Cardiac muscle cell (in vitro differentiated cells and primary cell): Measurements from ENCODE around the gene LHX6. TPM values are rescaled to one million over a fixed set of nuclear protein-coding genes. Genes with fewer than 3 reads are reported as not detected.
A peak's percentile ranks its signal among the peaks of the same experiment; 100 is the strongest.

Experiments used
- DNase-seq, 2 donors: peaks; one replicate each; pipeline versions ENCODE4 v3.0.0 to v3.0.0-alpha.2; 2010 to 2017; ENCODE audit warnings: low read depth in 1 of 2, low spot score in 1 of 2
- H3K27ac ChIP-seq: fragments of 200-600 bp; sonication (generic); 2 replicates; pipeline ENCODE4 v1.5.1; 2016
- H3K27me3 ChIP-seq: fragments of 200-600 bp; sonication (generic); 2 replicates; pipeline ENCODE4 v1.6.0; 2016; ENCODE audit warnings: control low read depth
- H3K36me3 ChIP-seq: fragments of 200-600 bp; sonication (generic); 2 replicates; pipeline ENCODE4 v1.5.1; 2016; ENCODE audit warnings: control low read depth
- H3K4me1 ChIP-seq: fragments of 200-600 bp; sonication (generic); 2 replicates; pipeline ENCODE4 v1.8.1; 2017; ENCODE audit warnings: low read depth, mild to moderate bottlenecking, mixed run types
- H3K4me3 ChIP-seq: fragments of 200-600 bp; sonication (generic); 2 replicates; pipeline ENCODE4 v1.5.1; 2016; ENCODE audit warnings: mild to moderate bottlenecking
- H3K9me3 ChIP-seq: fragments of 200-600 bp; sonication (generic); 2 replicates; pipeline ENCODE4 v1.5.1; 2017; ENCODE audit warnings: low read depth, mild to moderate bottlenecking, control low read depth
- polyA plus RNA-seq: library from polyadenylated mRNA; unstranded; fragments of >200 nt; fragmentation: Nextera tagmentation; extraction: Ambion mirVana; gene quantifications from 2 replicates; pipeline ENCODE4 v1.2.1, GENCODE V29; 2016
- total RNA-seq: library from RNA; depleted of rRNA; stranded (reverse); fragments of >200 nt; gene quantifications from 2 replicates; pipeline ENCODE4 v1.2.3, GENCODE V29; 2016
- TF ChIP-seq, protein P1 (sequence below): IDR thresholded peaks from 2 replicates; pipeline ENCODE4 v1.5.1; 2012; ENCODE audit warnings: low read depth, mild to moderate bottlenecking, low read length

The LHX6 gene
- total and polyA plus RNA-seq, 2 experiments from 2014 or later, result 0.12 TPM; not detected in 1

- H3K27me3 ChIP-seq, result peaks cover 100% of the 10 kb centered on the region
- peaks cover 12% of the 10 kb centered on the region for H3K4me1 ChIP-seq
- TF ChIP-seq, protein P1, sequence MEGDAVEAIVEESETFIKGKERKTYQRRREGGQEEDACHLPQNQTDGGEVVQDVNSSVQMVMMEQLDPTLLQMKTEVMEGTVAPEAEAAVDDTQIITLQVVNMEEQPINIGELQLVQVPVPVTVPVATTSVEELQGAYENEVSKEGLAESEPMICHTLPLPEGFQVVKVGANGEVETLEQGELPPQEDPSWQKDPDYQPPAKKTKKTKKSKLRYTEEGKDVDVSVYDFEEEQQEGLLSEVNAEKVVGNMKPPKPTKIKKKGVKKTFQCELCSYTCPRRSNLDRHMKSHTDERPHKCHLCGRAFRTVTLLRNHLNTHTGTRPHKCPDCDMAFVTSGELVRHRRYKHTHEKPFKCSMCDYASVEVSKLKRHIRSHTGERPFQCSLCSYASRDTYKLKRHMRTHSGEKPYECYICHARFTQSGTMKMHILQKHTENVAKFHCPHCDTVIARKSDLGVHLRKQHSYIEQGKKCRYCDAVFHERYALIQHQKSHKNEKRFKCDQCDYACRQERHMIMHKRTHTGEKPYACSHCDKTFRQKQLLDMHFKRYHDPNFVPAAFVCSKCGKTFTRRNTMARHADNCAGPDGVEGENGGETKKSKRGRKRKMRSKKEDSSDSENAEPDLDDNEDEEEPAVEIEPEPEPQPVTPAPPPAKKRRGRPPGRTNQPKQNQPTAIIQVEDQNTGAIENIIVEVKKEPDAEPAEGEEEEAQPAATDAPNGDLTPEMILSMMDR, result no peak
- H3K27ac ChIP-seq, result no peak overlapping the region
- peak in 1 of 2 donors; percentile 20 for DNase-seq
- H3K36me3 ChIP-seq, result no peaks in the 10 kb centered on the region
- no peak overlapping the region for H3K4me3 ChIP-seq
- no peaks in the 10 kb centered on the region for H3K9me3 ChIP-seq
These were observed 2.5 kb downstream of the LHX6 start for GRCh38 chr9:122226142-122226757.

GRCh38 chr9:122225312-122226141 lies 3.2 kb downstream of the LHX6 start:
- H3K9me3 ChIP-seq, result no peaks in the 10 kb centered on the region
- no peak overlapping the region for H3K4me3 ChIP-seq
- no peaks in the 10 kb centered on the region for H3K36me3 ChIP-seq
- no peak for DNase-seq
- peaks cover 100% of the 10 kb centered on the region for H3K27me3 ChIP-seq
- TF ChIP-seq, protein P1, result no peak
- H3K27ac ChIP-seq, result no peak overlapping the region
- H3K4me1 ChIP-seq, result peaks cover 12% of the 10 kb centered on the region

DNA sequence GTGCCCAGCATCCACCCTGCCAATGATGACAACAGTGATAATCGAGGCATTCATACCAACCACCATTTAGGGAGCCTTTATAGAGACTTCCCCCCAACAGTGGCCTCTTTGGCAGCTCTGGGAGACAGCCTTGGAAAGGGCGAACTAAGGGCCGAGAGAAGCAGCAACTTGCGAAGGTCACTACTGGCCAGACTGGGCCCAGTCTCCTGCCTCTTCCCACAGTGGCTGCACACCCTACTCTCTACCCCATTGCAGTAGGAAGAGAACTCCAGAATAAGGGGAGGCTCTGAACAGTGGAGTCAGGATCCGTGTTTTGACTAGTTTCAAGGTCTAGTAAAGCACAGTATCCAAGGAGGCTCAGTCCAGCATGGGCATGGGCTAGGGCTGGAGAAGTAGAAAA lies 5.3 kb downstream of the LHX6 start:
- TF ChIP-seq, protein P1, result no peak
- no peak for DNase-seq
- no peak overlapping the region for H3K4me3 ChIP-seq

DNA sequence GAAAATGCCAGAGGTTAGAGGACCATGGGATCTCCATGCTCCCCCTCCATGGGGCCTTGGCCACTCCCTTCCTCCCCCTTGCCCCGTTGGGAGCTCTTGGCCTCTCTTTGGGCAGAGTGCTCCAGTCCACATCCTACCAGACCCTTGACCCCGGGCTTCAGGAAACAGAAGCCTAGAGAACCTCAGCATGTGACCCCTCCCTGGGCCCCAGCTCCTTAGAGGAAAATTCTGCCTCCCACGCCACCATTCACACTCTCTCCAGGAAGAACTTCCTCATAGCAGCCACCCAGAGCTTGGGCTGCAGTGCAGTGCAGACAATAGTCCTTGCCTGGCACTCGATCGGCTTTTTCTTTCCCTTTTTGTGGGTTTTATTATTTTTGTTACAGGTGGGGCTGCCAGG lies 6.0 kb downstream of the LHX6 start:
- H3K27me3 ChIP-seq, result peaks cover 100% of the 10 kb centered on the region
- H3K9me3 ChIP-seq, result no peaks in the 10 kb centered on the region
- H3K36me3 ChIP-seq, result no peaks in the 10 kb centered on the region
- no peak overlapping the region for H3K27ac ChIP-seq
- TF ChIP-seq, protein P1, result no peak
- peaks cover 12% of the 10 kb centered on the region for H3K4me1 ChIP-seq
- DNase-seq, result no peak
- H3K4me3 ChIP-seq, result no peak overlapping the region

More for the DNA sequence above, 5.3 kb downstream of the LHX6 start:
- Histone ChIP-seq H3K27ac (no peak overlapping the region), H3K9me3 (no peaks in the 10 kb centered on the region), H3K27me3 (peaks cover 100% of the 10 kb centered on the region), H3K36me3 (no peaks in the 10 kb centered on the region), H3K4me1 (peaks cover 17% of the 10 kb centered on the region)

GRCh38 chr9:122221183-122221811 lies 7.5 kb downstream of the LHX6 start:
- TF ChIP-seq, protein P1, result no peak
- H3K4me3 ChIP-seq, result peak overlapping the region; percentile 17
- peak in 1 of 2 donors; percentile 24 for DNase-seq

More at GRCh38 chr9:122221183-122221811, 7.5 kb downstream of the LHX6 start:
- Histone ChIP-seq H3K4me1 (peaks cover 6% of the 10 kb centered on the region), H3K36me3 (no peaks in the 10 kb centered on the region), H3K27ac (no peak overlapping the region), H3K27me3 (peaks cover 100% of the 10 kb centered on the region), H3K9me3 (no peaks in the 10 kb centered on the region)
